WTC11 (cell line): ENCODE data around the gene PEX10.

ENCODE experiments used
- KAT7 ChIP-seq: sonication (generic); formaldehyde crosslinking; IDR thresholded peaks from 2 replicates; pipeline ENCODE4 v1.8.1; 2023; ENCODE audit warnings: missing genetic modification reagents, mild to moderate bottlenecking, borderline replicate concordance
- TF ChIP-seq, protein P1 (sequence below): fragments of 200-600 bp; IDR thresholded peaks from 2 replicates; pipeline ENCODE4 v1.8.0; 2022; ENCODE audit warnings: antibody characterized with exemption

- TF ChIP-seq, protein P1, sequence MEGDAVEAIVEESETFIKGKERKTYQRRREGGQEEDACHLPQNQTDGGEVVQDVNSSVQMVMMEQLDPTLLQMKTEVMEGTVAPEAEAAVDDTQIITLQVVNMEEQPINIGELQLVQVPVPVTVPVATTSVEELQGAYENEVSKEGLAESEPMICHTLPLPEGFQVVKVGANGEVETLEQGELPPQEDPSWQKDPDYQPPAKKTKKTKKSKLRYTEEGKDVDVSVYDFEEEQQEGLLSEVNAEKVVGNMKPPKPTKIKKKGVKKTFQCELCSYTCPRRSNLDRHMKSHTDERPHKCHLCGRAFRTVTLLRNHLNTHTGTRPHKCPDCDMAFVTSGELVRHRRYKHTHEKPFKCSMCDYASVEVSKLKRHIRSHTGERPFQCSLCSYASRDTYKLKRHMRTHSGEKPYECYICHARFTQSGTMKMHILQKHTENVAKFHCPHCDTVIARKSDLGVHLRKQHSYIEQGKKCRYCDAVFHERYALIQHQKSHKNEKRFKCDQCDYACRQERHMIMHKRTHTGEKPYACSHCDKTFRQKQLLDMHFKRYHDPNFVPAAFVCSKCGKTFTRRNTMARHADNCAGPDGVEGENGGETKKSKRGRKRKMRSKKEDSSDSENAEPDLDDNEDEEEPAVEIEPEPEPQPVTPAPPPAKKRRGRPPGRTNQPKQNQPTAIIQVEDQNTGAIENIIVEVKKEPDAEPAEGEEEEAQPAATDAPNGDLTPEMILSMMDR: no peak
- no peak for TF ChIP-seq KAT7 (CRISPR knock-in tag)
Observed at GRCh38 chr1:2449636-2450454, 37.5 kb upstream of the PEX10 start.
